Stimulated activated CD8-positive, alpha-beta memory T cell treated with anti-CD3 and anti-CD28 coated beads, Interleukin-15, amount 100 ng/mL, for 4 hours (primary cell): ENCODE measurements around the gene SLC9B1.
"Not testable (repeated sequence)": the region's sequence is repeated elsewhere in the genome, so short reads cannot be mapped to it uniquely, and the experiment has no call there.

ENCODE experiments used
- DNase-seq, 2 donors: peaks; one replicate each; pipeline ENCODE4 v3.0.0-alpha.2; 2020; ENCODE audit warnings: low read depth in 2 of 2

SLC9B1 gene

GRCh38 chr4:103011378-103012025 is 8.0 kb downstream of the SLC9B1 start:
- no peak for DNase-seq

GRCh38 chr4:103010804-103011203 is 8.7 kb downstream of the SLC9B1 start:
- DNase-seq, result no peak

GRCh38 chr4:103008875-103009729 is 10.4 kb downstream of the SLC9B1 start:
- no peak for DNase-seq

GRCh38 chr4:103002551-103002950 is 17.0 kb downstream of the SLC9B1 start:
- DNase-seq, result no peak

GRCh38 chr4:102994803-102995202 is 24.7 kb downstream of the SLC9B1 start:
- no peak for DNase-seq

GRCh38 chr4:102993985-102994384 is 25.5 kb downstream of the SLC9B1 start:
- not testable (repeated sequence) for DNase-seq

- DNase-seq, result no peak
Measured at GRCh38 chr4:102988429-102989020, 31.0 kb downstream of the SLC9B1 start.

GRCh38 chr4:102981005-102981404 is 38.5 kb downstream of the SLC9B1 start:
- DNase-seq, result no peak

GRCh38 chr4:102961813-102962212 is 57.7 kb downstream of the SLC9B1 start:
- DNase-seq, result not testable (repeated sequence)

- DNase-seq, result no peak
Measured at GRCh38 chr4:102959496-102959895, 60.0 kb downstream of the SLC9B1 start.

GRCh38 chr4:102945066-102945465 is 74.4 kb downstream of the SLC9B1 start:
- no peak for DNase-seq

GRCh38 chr4:102938063-102938462 is 81.4 kb downstream of the SLC9B1 start:
- not testable (repeated sequence) for DNase-seq

- no peak for DNase-seq
Measured at GRCh38 chr4:102935716-102936115, 83.8 kb downstream of the SLC9B1 start.

- not testable (repeated sequence) for DNase-seq
Measured at GRCh38 chr4:102919697-102920096, 99.8 kb downstream of the SLC9B1 start.

GRCh38 chr4:102918859-102919258 is 100.6 kb downstream of the SLC9B1 start:
- no peak for DNase-seq

GRCh38 chr4:102901804-102902203 is 117.7 kb downstream of the SLC9B1 start:
- no peak for DNase-seq

GRCh38 chr4:102897610-102898009 is 121.9 kb downstream of the SLC9B1 start:
- not testable (repeated sequence) for DNase-seq

- not testable (repeated sequence) for DNase-seq
Measured at GRCh38 chr4:102896547-102896946, 123.0 kb downstream of the SLC9B1 start.

- not testable (repeated sequence) for DNase-seq
Measured at GRCh38 chr4:102889866-102890265, 129.6 kb downstream of the SLC9B1 start.

- DNase-seq, result not testable (repeated sequence)
Measured at GRCh38 chr4:102888570-102888969, 130.9 kb downstream of the SLC9B1 start.

GRCh38 chr4:102883278-102883677 is 136.2 kb downstream of the SLC9B1 start:
- no peak for DNase-seq

GRCh38 chr4:102881343-102881742 is 138.2 kb downstream of the SLC9B1 start:
- no peak for DNase-seq

GRCh38 chr4:102878901-102879300 is 140.6 kb downstream of the SLC9B1 start:
- no peak for DNase-seq
